ENCODE data around the gene RCSD1. TPM values are rescaled to one million over a fixed set of nuclear protein-coding genes. Genes with fewer than 3 reads are reported as not detected.

The RCSD1 gene
- total and polyA plus RNA-seq, 2 of the 13 experiments (the other 11 are each of a cell fraction or from before 2014, with no cell fraction given) = not detected

- Histone ChIP-seq H3K27me3 (ENCODE audit: control insufficient read depth in 1 of 2, insufficient read depth in 2 of 2, low read length in 2 of 2) (peaks cover 0 to 12% of the 10 kb centered on the region in 2 experiments; a peak in 3 of 5 replicates), H3K27ac (ENCODE audit: extremely low read length, insufficient read depth, low read length) (no peak overlapping the region), H2AFZ (ENCODE audit: low read length) (no peak overlapping the region), H4K20me1 (ENCODE audit: insufficient read depth, low read length) (no peaks in the 10 kb centered on the region), H3K9me3 (ENCODE audit: low read length) (no peaks in the 10 kb centered on the region), H3K36me3 (replicated peaks in 1 of 2; ENCODE audit: control insufficient read depth in 1 of 2, insufficient read depth in 2 of 2, low read length in 2 of 2) (no peaks in the 10 kb centered on the region), H3K4me2 (ENCODE audit: low read depth, low read length) (no peak overlapping the region), H3K4me3 (replicated peaks in 1 of 3; ENCODE audit: insufficient read depth in 1 of 3, low read depth in 2 of 3, low read length in 3 of 3) (no peak overlapping the region), H3K4me1 (ENCODE audit: insufficient read depth, low read length) (no peaks in the 10 kb centered on the region), H3K79me2 (ENCODE audit: insufficient read depth, low read length) (no peaks in the 10 kb centered on the region), H3K9ac (ENCODE audit: insufficient read depth, low read depth, low read length) (no peak overlapping the region)
- FAIRE-seq (no peak), ATAC-seq (no peak), DNase-seq (ENCODE audit: low spot score) (no peak)
- POLR2A ChIA-PET = no interaction called here
- peak; percentile 82 for TF ChIP-seq MNT (IDR thresholded peaks at IDR 0.05)
- no peak for TF ChIP-seq TMF1 (CRISPR knock-in tag; IDR thresholded peaks at IDR 0.05; ENCODE audit: low read depth)
- CTCF ChIA-PET (ENCODE audit: low intra/inter-chr PET ratio, low total read pairs) = no interaction called here
- in situ Hi-C loops (cut with HindIII; ENCODE audit: extremely low pct_ligation_motif_present, low pct_unique_long_range_greater_than_20kb) = no loop called here
- 51% methylated on average over 15 of the region's 15 CpGs for WGBS (ENCODE audit: low lambda C conversion rate)
- intact Hi-C loops (cut with micrococcal nuclease; ENCODE audit: unreplicated experiment) = no loop called here
- no TSS peak for BruUV-seq (replicated peaks)
Measured at GRCh38 chr1:167645625-167646414, 15.8 kb downstream of the RCSD1 start.

DNA sequence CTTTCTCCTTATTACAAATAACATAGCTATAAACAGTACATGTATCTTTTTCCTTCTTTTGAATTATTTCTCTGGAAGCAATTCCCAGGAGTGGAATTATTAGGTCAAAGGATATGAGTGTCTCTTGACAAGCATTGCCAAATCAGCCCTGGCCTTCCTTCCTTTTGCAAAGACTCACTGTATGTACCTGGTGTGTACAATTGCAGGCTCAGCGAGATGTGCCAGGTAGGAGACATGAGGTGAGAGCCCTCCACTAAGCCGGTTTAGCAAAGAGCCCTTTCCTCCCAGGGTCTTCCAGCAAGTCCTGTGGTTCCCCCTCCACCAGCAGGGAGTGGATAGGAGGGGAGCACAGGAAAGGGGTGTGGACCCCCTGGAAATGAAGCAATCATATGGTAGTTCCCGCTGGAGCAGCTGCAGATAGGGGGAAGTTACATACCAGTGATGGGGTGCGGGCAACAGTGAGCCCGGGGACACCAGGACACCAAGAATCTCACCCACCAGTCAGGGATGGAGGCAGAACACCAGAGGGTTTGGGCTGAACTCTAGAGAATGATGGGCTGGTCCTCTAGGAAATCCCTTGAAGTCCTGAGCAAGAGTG lies 18.3 kb downstream of the RCSD1 start:
- Histone ChIP-seq H3K4me1 (ENCODE audit: insufficient read depth, low read length) (no peaks in the 10 kb centered on the region), H3K9me3 (ENCODE audit: low read length) (no peaks in the 10 kb centered on the region), H4K20me1 (ENCODE audit: insufficient read depth, low read length) (no peaks in the 10 kb centered on the region), H3K9ac (ENCODE audit: insufficient read depth, low read depth, low read length) (no peak overlapping the region), H3K4me3 (replicated peaks in 1 of 3; ENCODE audit: insufficient read depth in 1 of 3, low read depth in 2 of 3, low read length in 3 of 3) (no peak overlapping the region), H3K79me2 (ENCODE audit: insufficient read depth, low read length) (no peaks in the 10 kb centered on the region), H3K27ac (ENCODE audit: extremely low read length, insufficient read depth, low read length) (no peak overlapping the region), H3K4me2 (ENCODE audit: low read depth, low read length) (no peak overlapping the region), H2AFZ (ENCODE audit: low read length) (no peak overlapping the region), H3K36me3 (replicated peaks in 1 of 2; ENCODE audit: control insufficient read depth in 1 of 2, insufficient read depth in 2 of 2, low read length in 2 of 2) (no peaks in the 10 kb centered on the region), H3K27me3 (ENCODE audit: control insufficient read depth in 1 of 2, insufficient read depth in 2 of 2, low read length in 2 of 2) (peaks cover 1 to 19% of the 10 kb centered on the region in 2 experiments; a peak in 3 of 5 replicates)
- ATAC-seq = no peak
- 25% methylated on average over 5 of the region's 5 CpGs for WGBS (ENCODE audit: low lambda C conversion rate)
- intact Hi-C loops (cut with micrococcal nuclease; ENCODE audit: unreplicated experiment) (no loop called here), in situ Hi-C loops (cut with HindIII; ENCODE audit: extremely low pct_ligation_motif_present, low pct_unique_long_range_greater_than_20kb) (no loop called here)
- ChIA-PET CTCF (ENCODE audit: low intra/inter-chr PET ratio, low total read pairs) (no interaction called here), POLR2A (no interaction called here)
- BruUV-seq (replicated peaks) = no TSS peak
- no peak for TF ChIP-seq MAZ (IDR thresholded peaks at IDR 0.05; ENCODE audit: borderline replicate concordance, low read depth, low read length)
- no peak for TF ChIP-seq MAZ (CRISPR knock-in tag; IDR thresholded peaks at IDR 0.05; ENCODE audit: low read depth)
- TF ChIP-seq SUZ12 (IDR thresholded peaks at IDR 0.05; ENCODE audit: low read depth, low read length) = no peak
- TF ChIP-seq ZNF605 (CRISPR knock-in tag; IDR thresholded peaks at IDR 0.05) = no peak
- no peak for TF ChIP-seq ZNF839 (CRISPR knock-in tag; IDR thresholded peaks at IDR 0.05; ENCODE audit: borderline replicate concordance)
- DNase-seq (ENCODE audit: low spot score) = no peak
- FAIRE-seq = no peak
